Ovary (tissue), 3 donors: ENCODE measurements around the gene ADGRG1.

Experiments used
- CTCF ChIP-seq, 3 donors: fragments of 450-650 bp in 2 of 3; fragments of 200-600 bp in 1 of 3; IDR thresholded peaks; one replicate each; pipeline versions ENCODE4 v1.5.1 to v1.8.0; 2016 to 2022; ENCODE audit warnings: antibody characterized with exemption in 3 of 3, mild to moderate bottlenecking in 1 of 3
- POLR2A ChIP-seq: fragments of 450-650 bp; IDR thresholded peaks from one replicate; pipeline ENCODE4 v1.6.1; 2017; ENCODE audit warnings: antibody characterized with exemption, mild to moderate bottlenecking, moderate library complexity
- donor health status: DM: no; HTN: no; CAD: no.

- no peak for TF ChIP-seq CTCF (IDR thresholded peaks at IDR 0.05)
- TF ChIP-seq POLR2A: no peak
These were observed 17.8 kb upstream of the ADGRG1 start for GRCh38 chr16:57610611-57611010.
